Sigmoid colon (tissue), 7 donors: Measurements from ENCODE around the gene MORN2. TPM values are rescaled to one million over a fixed set of nuclear protein-coding genes. Genes with fewer than 3 reads are reported as not detected.

Experiments
- DNase-seq: peaks from one replicate; pipeline ENCODE4 v3.0.0-alpha.2; 2019
- H3K27ac ChIP-seq, 4 donors: fragments of 200-600 bp; sonication (generic); one replicate each; pipeline ENCODE4 v1.5.1; 2016 to 2019; ENCODE audit warnings: mild to moderate bottlenecking in 1 of 4
- H3K27me3 ChIP-seq, 3 donors: fragments of 200-600 bp; sonication (generic); one replicate each; pipeline ENCODE4 v1.5.1; 2019; ENCODE audit warnings: mild to moderate bottlenecking in 1 of 3
- H3K36me3 ChIP-seq, 4 donors: fragments of 200-600 bp; sonication (generic); one replicate each; pipeline ENCODE4 v1.5.1; 2016 to 2019
- H3K4me1 ChIP-seq, 4 donors: fragments of 200-600 bp; sonication (generic); one replicate each; pipeline ENCODE4 v1.5.1; 2017 to 2019
- H3K4me3 ChIP-seq, 4 donors: fragments of 200-600 bp; sonication (generic); one replicate each; pipeline ENCODE4 v1.5.1; 2017 to 2019; ENCODE audit warnings: mild to moderate bottlenecking in 2 of 4, moderate library complexity in 1 of 4
- H3K9me3 ChIP-seq, 4 donors: fragments of 200-600 bp in 3 of 4; sonication (generic) in 3 of 4; one replicate each; pipeline versions ENCODE4 v1.5.1 to v1.6.1; 2013 to 2019
- EP300 ChIP-seq, 4 donors: sonication (generic); formaldehyde crosslinking; IDR thresholded peaks; one replicate each; pipeline ENCODE4 v1.6.1; 2017; ENCODE audit warnings: antibody characterized with exemption in 4 of 4
- POLR2A ChIP-seq, 2 donors: fragments of 450-650 bp; IDR thresholded peaks; one replicate each; pipeline ENCODE4 v1.6.1; 2016; ENCODE audit warnings: antibody characterized with exemption in 2 of 2, mild to moderate bottlenecking in 2 of 2, moderate library complexity in 2 of 2
- POLR2AphosphoS5 ChIP-seq, 4 donors: sonication (generic); formaldehyde crosslinking; IDR thresholded peaks; one replicate each; pipeline ENCODE4 v1.6.1; 2017; ENCODE audit warnings: antibody characterized with exemption in 4 of 4
- WGBS, 2 donors: extraction: QIAGEN DNeasy Blood & Tissue Kit; methylation state at CpG; one replicate each; pipeline ENCODE4 v1.1.7; 2013; 5-methylcytosine and 5-hydroxymethylcytosine counted together
- intact Hi-C: fragments of 100-400 bp; cut with DNase I; formaldehyde crosslinking; loops from one replicate; pipeline ENCODE4 v1.15.1; 2023
- polyA plus RNA-seq, 3 donors: library from polyadenylated mRNA; stranded (reverse); fragments of 200-250 nt; gene quantifications; one replicate each; pipeline ENCODE4 v1.2.3, GENCODE V29; 2013
- total RNA-seq, 4 donors: library from RNA; depleted of rRNA; stranded (reverse); fragments of >200 nt; gene quantifications; one replicate each; pipeline ENCODE4 v1.1.0, GENCODE V29; 2016
- TF ChIP-seq, protein P1 (sequence below), 4 experiments: fragments of 450-650 bp in 3 of 4; fragments of 200-600 bp in 1 of 4; IDR thresholded peaks; one replicate each; pipeline ENCODE4 v1.5.1; 2016 to 2019; ENCODE audit warnings: antibody characterized with exemption in 4 of 4, mild to moderate bottlenecking in 3 of 4, moderate library complexity in 2 of 4
- donor health status: healthy with polysubstance abuse.
- donor health status: Bipolar disorder and iron deficiency.
- donor health status: healthy.

Gene MORN2
- total and polyA plus RNA-seq, 7 donors, result 6.4 to 30.6 (median 17.3) TPM

DNA sequence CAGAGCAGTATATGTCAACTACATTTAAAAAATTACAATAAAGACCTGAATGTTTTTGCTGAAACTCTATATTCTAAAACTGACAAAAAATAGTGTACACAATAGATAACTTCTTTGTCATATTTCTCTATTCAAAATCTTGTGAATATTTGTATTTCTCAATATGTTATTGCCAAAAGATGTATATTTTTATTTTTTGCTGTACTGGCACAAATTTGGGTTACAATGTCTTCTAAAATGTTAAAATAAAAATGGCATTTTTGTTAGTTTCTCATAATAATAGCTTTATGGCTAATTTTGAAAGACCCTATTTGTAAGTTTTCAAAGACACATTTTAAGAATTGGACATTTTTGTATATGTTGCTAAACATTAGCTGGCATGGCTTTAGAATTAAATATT is 13.3 kb downstream of the MORN2 start:
- no peak for TF ChIP-seq POLR2AphosphoS5 (IDR thresholded peaks at IDR 0.05)
- no peak for TF ChIP-seq EP300 (IDR thresholded peaks at IDR 0.05)
- TF ChIP-seq, protein P1, sequence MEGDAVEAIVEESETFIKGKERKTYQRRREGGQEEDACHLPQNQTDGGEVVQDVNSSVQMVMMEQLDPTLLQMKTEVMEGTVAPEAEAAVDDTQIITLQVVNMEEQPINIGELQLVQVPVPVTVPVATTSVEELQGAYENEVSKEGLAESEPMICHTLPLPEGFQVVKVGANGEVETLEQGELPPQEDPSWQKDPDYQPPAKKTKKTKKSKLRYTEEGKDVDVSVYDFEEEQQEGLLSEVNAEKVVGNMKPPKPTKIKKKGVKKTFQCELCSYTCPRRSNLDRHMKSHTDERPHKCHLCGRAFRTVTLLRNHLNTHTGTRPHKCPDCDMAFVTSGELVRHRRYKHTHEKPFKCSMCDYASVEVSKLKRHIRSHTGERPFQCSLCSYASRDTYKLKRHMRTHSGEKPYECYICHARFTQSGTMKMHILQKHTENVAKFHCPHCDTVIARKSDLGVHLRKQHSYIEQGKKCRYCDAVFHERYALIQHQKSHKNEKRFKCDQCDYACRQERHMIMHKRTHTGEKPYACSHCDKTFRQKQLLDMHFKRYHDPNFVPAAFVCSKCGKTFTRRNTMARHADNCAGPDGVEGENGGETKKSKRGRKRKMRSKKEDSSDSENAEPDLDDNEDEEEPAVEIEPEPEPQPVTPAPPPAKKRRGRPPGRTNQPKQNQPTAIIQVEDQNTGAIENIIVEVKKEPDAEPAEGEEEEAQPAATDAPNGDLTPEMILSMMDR (IDR thresholded peaks at IDR 0.05), result no peak
- no peak for TF ChIP-seq POLR2A (IDR thresholded peaks at IDR 0.05)
- no peak overlapping the region for H3K27ac ChIP-seq
- H3K27me3 ChIP-seq, result no peaks in the 10 kb centered on the region

GRCh38 chr2:38889575-38889974 is 13.8 kb downstream of the MORN2 start, which contains the start of gene ARHGEF33:
ARHGEF33 (plus strand) TSS chr2:38889875; CDS start chr2:38919448, 29,573 bp downstream.
- Histone ChIP-seq H3K4me1 (no peaks in the 10 kb centered on the region), H3K4me3 (no peak within 1 kb of the TSS), H3K27me3 (no peaks in the 10 kb centered on the region), H3K9me3 (no peaks in the 10 kb centered on the region), H3K36me3 (peaks cover 0 to 9% (median 0%) of the 10 kb centered on the region in 4 donors), H3K27ac (no peak within 1 kb of the TSS)
- TF ChIP-seq, protein P1 (IDR thresholded peaks at IDR 0.05), result no peak
- no peak for TF ChIP-seq EP300 (IDR thresholded peaks at IDR 0.05)
- TF ChIP-seq POLR2A (IDR thresholded peaks at IDR 0.05), result no peak
- TF ChIP-seq POLR2AphosphoS5 (IDR thresholded peaks at IDR 0.05), result no peak
- WGBS, 2 donors, result 81 to 83% methylated on average over 3 of the region's 3 CpGs
- no peak for DNase-seq
- intact Hi-C loops, result no loop called here

More for the DNA sequence above, 13.3 kb downstream of the MORN2 start:
- no peak for DNase-seq
- intact Hi-C loops, result no loop called here
- Histone ChIP-seq H3K4me1 (no peaks in the 10 kb centered on the region), H3K36me3 (peaks cover 0 to 14% (median 0%) of the 10 kb centered on the region in 4 donors), H3K4me3 (no peak overlapping the region), H3K9me3 (no peaks in the 10 kb centered on the region)

DNA sequence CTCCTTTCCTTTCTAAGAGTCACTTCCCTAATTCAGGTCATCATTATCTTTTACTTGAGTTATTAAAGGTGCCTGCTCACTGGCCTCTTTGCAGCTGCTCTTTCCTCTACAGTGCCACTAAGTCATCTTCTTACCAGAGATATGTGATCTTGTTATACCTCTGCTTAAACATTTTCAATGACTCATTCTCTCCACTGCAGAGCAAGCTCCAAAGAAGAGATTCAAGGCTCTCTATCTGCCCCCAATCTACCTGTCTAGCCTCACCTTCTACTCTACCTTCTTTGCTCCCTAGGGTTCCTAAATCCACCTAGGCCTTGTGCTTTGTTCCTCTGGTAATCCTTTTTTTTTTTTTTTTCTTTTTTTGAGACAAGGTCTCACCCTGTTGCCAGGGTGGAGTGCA is 17.0 kb downstream of the MORN2 start:
- no peak for DNase-seq
- Histone ChIP-seq H3K4me3 (no peak overlapping the region), H3K4me1 (no peaks in the 10 kb centered on the region), H3K27ac (no peak overlapping the region), H3K9me3 (no peaks in the 10 kb centered on the region), H3K36me3 (no peaks in the 10 kb centered on the region), H3K27me3 (no peaks in the 10 kb centered on the region)
- intact Hi-C loops, result no loop called here
- TF ChIP-seq POLR2AphosphoS5 (IDR thresholded peaks at IDR 0.05) (no peak), POLR2A (IDR thresholded peaks at IDR 0.05) (no peak), EP300 (IDR thresholded peaks at IDR 0.05) (no peak)
- TF ChIP-seq, protein P1 (IDR thresholded peaks at IDR 0.05), result no peak

DNA sequence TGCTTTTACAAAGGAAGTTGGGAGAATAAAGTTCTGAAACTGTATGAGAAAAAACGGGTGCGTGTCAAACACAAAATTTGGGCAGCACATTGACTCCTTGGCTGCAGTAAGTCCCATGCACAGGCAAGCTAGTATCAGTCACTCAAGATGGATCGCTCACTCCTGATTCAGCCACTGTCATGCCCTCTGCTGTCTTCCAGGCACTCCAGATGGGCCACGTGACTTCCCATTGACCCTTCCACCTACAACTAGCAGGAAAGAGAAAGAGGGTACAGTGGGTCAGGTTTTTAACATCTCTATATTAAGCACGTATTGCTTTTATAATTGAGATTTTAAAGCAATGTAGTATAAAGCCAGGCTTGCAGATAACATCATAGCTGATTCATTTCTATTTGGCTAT is 22.5 kb downstream of the MORN2 start:
- Histone ChIP-seq H3K36me3 (no peaks in the 10 kb centered on the region), H3K4me1 (no peaks in the 10 kb centered on the region), H3K4me3 (no peak overlapping the region), H3K9me3 (no peaks in the 10 kb centered on the region), H3K27me3 (no peaks in the 10 kb centered on the region), H3K27ac (no peak overlapping the region)
- WGBS, 2 donors, result 92 to 93% methylated on average over 5 of the region's 5 CpGs
- DNase-seq, result no peak
- TF ChIP-seq POLR2AphosphoS5 (IDR thresholded peaks at IDR 0.05) (no peak), EP300 (IDR thresholded peaks at IDR 0.05) (no peak), POLR2A (IDR thresholded peaks at IDR 0.05) (no peak)
- TF ChIP-seq, protein P1 (IDR thresholded peaks at IDR 0.05), result no peak
- intact Hi-C loops, result no loop called here

- no peak overlapping the region for H3K4me3 ChIP-seq
- H3K36me3 ChIP-seq, result no peaks in the 10 kb centered on the region
- WGBS, 2 donors, result 71 to 78% methylated on average over 1 of the region's 1 CpG
- intact Hi-C loops, result no loop called here
- H3K4me1 ChIP-seq, result no peaks in the 10 kb centered on the region
- no peaks in the 10 kb centered on the region for H3K9me3 ChIP-seq
- TF ChIP-seq, protein P1 (IDR thresholded peaks at IDR 0.05), result no peak
- TF ChIP-seq EP300 (IDR thresholded peaks at IDR 0.05), result no peak
- TF ChIP-seq POLR2A (IDR thresholded peaks at IDR 0.05), result no peak
- TF ChIP-seq POLR2AphosphoS5 (IDR thresholded peaks at IDR 0.05), result no peak
- H3K27me3 ChIP-seq, result no peaks in the 10 kb centered on the region
- no peak overlapping the region for H3K27ac ChIP-seq
- no peak for DNase-seq
Observed at GRCh38 chr2:38900726-38901125, 24.9 kb downstream of the MORN2 start.
